GM19455 (cell line): ENCODE measurements around the gene HMG20A.

Experiments used
- ATAC-seq: cut with Tn5 transposase; IDR thresholded peaks from one replicate; pipeline ENCODE4 v1.9.1; 2021; ENCODE audit not compliant: unreplicated experiment

Gene HMG20A

GRCh38 chr15:77497110-77497737 is 76.5 kb downstream of the HMG20A start:
- no peak for ATAC-seq

GRCh38 chr15:77497942-77498361 is 77.3 kb downstream of the HMG20A start:
- ATAC-seq = no peak

DNA sequence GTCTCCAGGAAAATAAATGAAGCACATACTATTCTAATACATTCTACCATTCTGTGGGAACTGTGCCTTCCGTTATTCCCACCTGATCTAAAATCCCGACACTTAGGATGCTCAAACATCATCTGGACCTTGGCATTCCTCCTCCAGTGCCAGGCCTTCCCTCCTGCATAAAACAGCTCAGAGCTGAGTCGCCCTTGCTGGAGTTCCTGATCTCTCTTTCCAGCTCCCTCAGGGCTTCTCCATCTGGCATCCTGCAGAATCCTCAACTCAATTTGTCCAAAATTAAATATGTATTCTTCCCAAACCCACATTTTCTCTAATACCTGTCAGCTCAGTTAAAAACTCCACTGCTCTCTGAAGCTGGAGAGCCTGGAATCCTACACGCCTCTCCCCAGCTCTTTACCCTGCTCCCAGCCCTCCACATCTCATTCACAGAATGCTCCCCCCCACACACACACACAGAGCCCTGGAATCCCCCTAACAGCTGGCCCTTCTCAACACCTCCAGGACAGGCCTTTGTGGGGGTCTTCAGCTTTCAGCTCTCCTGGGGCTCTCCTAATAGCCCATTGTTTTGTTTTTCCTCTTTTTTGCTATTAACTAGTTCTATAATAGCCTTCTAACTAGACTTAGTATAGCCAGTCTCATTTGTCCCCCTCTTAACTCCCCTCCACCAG is 78.5 kb downstream of the HMG20A start:
- no peak for ATAC-seq

DNA sequence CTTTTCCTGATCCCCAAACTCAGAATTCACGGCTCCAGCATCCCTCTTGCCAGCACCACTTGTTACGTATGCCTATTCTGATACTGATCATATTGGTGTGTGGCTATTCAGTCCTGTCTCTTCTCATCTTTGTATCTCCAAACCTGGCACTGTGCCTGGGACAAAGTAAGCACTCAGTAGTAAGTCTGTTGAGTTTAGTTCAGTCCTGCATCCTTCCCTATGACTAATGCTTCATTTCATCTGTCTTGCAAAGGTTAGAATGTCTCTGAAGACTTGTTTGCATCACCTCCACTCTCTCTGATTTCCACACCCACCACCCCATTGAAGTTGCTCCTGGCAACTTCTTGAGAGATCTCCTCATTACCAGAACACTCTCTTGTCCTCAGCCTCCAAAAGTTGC is 80.3 kb downstream of the HMG20A start:
- ATAC-seq = no peak

DNA sequence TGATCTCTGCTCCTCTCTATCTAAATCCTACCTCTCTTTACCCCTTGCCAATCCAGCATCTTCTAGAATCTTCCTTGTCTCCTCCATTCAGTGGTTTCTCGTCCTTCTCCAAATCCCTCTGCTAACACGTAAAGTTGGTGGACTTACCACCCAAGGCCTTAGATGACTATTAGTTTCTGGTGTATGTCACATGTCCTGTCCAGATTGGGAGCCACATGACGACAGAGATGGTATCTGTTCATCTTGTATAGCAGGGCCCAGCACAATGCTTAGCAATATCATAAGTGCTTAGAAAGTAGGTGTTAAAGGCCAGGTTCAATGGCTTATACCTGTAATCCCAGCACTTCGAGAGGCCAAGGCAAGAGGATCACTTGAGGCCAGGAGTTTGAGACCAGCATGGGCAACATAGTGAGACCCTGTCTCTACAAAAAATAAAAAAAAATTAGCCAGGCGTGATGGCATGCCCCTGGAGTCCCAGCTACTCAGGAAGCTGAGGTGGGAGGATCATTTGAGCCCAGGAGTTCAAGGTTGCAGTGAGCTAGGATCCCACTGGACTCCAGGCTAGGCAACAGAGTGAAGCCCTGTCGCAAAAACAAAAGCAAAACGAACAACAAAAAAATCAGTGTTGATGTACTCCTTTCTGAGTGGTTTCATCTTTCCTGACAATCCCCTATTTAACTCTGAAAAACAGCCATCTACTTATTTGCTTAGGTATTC is 81.8 kb downstream of the HMG20A start:
- ATAC-seq = no peak

DNA sequence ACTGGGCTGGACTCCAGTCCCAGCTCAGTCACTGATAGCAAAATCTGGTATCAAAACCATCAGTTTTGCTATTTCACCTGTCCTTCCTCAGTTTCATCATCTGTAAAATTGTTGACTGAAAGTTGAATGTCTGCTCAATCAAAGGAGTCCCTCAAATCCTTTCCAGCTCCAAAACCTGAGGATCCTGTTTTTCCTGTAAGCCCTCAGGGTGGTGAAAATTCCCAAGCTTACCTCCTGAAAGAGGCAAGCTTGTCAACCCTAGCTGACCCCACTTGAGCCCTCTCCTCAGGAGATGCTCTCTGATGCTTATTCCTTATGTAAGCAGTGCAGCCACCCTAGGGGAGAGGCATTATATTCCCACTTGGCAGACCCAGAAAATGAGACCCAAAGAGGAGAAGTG is 82.6 kb downstream of the HMG20A start:
- no peak for ATAC-seq

DNA sequence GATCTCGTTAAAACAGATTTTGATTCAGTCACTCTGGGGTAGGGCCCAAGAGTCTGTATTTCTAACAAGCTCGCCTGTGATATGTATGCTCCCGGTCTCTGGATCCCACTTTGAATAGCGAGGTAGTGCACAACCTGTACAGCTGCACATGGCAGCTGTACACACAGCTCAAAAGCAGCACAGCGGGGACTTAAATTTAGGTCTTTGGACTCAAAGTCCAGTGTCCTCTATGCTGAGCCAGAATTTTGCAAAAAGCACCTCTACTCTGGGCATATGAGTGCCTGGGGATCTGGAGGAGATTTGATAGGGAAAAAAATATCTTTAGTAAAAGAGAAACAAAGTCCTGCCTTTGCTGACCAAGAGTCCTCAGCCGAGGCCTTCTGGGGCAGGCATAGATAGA is 83.1 kb downstream of the HMG20A start:
- no peak for ATAC-seq

GRCh38 chr15:77504306-77504705 is 83.6 kb downstream of the HMG20A start:
- ATAC-seq = no peak

DNA sequence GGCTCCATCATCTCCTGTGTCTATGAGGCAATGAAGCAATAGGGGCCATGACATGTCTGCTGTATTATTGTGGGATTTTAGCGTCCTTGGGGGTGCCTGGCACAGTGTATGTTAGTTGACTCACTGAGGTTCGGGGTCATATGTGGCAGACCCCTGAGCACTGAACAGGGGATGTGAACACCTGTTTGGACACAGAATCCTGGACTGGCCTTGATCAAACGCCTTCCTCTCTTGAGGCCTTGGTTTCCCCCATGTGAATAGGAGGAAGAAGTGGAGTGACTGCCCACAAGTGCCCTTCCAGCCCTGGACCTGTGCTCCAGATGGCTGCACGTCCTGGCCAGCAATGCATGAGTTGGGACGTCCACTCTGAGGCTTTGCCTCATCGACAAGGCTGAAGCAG is 84.2 kb downstream of the HMG20A start:
- no peak for ATAC-seq

DNA sequence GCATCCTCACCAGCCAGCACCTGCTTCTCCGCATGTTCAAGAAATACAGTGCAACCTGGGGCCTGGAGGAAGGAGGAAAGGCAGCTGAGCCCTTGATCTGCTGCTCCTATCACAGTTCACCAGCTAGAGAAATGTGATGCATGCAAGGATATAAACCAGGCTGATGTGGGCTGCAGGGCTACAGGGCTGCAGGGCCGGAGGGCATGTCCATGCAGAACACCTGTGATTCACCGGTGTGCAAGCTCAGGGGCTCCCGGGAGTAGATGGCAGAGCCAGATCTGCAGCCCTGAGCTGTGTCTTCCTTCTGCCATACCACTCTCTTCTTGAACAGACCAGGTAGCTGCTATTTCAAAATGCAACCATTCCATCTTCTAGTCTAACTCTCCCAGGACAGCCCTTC is 84.9 kb downstream of the HMG20A start:
- ATAC-seq = no peak

- ATAC-seq = no peak
These were observed 85.8 kb downstream of the HMG20A start for GRCh38 chr15:77506311-77507142.

GRCh38 chr15:77507143-77507897 is 86.6 kb downstream of the HMG20A start:
- no peak for ATAC-seq

DNA sequence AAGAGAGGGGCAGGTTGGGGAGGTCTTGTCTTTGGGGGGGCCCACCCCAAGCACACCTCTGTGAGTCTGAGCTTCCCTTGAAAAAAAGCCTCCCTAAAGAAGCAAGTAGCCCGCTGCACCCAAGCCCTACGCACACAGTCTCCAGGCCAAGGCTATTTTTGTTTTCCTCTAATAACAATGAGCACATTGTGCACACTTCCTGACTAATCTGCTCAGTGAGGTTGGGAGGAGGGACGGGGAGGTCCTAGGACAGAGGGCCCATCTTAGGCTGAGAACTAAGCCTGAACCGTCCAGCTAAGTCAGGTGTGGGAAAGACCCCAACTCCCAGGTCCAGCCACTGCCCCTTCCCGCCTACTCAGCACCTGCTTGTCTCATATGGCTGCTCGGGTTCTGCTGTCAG is 87.2 kb downstream of the HMG20A start:
- no peak for ATAC-seq

DNA sequence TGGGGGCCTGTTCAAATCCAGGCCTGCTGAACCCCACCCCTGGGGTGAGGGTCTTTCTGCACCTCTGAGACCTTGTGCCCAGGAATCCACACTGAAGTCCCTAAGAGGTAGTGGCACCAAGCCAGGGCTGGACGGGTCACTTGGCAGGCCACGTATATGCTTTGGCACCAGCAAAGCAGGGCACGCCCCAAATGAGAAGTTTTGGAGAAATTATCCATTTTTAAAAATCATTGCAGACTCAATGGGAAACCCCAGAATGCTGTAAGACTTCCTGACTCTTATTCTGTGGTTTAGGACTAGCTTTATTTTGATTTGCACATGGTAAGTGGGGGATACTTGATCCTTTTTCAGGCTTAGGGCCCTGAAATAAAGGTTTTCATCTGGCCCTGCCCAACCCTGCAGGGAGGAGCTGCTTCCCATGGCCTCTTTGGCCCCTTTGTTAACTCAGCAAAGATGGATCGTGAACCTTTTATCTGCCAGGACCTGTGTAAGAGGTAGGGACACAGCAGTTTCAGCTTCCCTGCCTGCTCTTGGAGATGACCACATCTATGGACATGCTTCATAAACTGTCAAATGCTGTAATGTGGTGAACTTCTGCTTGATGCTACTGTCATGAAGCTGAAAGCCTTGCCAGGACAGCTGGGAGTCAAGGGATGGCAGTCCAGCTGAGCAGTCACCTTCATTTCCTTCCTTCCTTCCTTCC is 88.0 kb downstream of the HMG20A start:
- ATAC-seq = no peak

DNA sequence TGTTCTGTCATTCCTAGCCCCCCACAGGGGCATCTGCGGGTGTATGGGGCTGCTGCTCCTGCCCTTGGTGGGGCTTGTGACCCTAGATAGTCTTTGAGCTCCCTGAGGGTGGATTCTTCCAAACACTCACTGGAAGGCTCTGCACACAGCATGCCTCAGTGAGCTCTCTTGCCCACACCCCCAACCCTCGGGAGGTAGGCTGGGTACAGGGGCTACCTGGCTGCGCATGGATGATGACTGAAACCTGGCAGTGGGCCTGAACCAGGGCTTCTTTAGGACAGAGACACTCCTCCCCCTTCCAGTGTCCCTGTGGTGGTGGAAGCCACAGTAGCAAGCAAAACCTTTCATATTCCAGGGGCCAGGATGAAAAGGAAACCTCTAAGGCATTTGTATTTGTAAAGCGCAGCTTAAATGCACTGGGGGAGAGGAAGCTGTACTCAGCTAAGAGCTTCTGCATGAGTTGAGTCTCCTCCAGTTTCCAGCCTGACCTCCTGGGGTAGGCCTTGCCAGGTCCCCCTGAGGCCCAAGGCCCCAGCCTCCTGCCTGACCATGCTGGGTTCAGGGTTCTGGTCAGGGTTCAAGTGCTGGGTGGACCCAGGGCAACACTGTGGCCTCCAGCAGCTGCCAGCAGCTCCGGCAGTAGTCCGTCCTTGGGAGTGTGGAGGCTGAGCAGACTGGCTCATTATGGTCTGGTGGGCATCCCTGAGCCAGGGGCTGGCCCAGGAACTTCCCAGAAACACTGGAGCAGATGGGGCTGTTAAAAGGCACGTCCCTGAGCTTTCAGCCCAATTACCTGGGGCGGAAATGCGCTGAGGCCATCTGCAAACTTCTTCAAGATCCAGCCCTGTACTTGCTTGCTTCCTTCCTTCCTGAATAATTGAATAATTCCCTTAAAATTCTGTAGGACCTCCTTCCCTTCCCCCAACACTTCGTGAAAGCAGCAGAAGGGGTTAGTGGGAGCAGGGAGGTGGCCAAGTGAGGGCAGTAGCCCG is 89.7 kb downstream of the HMG20A start:
- no peak for ATAC-seq

DNA sequence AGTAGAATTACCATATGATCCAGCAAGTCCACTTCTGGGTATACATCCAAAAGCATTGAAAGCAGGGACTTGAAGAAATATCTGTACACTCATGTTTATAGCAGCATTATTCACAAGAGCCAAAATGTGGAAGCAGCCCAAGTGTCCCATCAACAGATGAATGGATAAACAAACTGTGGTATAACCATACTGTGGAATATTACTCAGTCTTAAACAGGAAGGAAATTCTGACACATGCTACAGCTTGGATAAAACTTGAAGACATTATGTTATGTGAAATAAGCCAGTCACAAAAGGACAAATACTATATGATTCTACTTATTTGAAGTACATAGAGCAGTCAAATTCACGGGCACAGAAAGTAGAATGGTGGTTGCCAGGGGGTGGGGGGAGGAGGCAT is 91.2 kb downstream of the HMG20A start:
- ATAC-seq = no peak

GRCh38 chr15:77513226-77513625 is 92.5 kb downstream of the HMG20A start:
- no peak for ATAC-seq

DNA sequence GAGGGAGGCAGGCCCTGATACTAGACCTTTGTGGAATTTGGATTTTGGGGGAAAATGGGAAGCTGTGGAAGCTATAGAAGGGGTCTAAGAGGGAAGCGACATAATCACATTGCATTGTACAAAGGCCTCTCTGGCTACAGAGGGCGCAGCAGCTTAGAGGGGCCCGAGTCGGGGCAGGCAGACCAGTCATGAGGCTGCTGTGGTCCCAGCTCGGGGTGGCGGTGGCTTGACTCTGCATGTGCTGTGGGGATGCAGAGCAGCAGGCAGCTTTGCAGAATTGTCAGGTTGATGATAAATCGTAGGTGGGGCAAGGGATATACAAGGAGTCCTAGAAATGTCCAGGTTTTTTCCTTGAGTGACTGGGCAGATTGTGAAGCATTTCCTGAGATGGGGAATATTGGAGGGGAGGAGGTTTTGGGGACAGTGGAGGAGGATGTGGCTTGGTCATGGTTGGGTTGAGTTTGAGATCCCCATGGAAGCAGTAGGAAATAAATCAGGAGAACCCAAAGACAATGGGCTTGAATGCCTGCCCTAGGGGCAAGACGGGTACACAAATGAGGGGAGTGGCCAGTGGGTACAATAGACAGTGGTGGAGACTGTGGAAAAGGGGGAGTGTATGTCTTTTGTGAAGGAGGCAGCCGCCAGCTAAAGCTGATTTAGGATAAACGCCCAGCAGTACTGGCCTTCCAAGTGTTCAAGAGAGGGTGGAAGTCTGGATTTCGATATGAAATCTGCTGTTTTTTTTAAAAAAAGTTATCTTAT is 94.1 kb downstream of the HMG20A start:
- ATAC-seq = no peak
